Activated CD4-positive, CD25-positive, alpha-beta regulatory T cell treated with anti-CD3 and anti-CD28 coated beads, Interleukin-2, amount 50 U/mL, for 72 hours (primary cell): ENCODE measurements around the gene POLE4.
A peak's percentile ranks its signal among the peaks of the same experiment; 100 is the strongest.

ENCODE experiments used
- DNase-seq: peaks from one replicate; pipeline ENCODE4 v3.0.0; 2021

The POLE4 gene

DNA sequence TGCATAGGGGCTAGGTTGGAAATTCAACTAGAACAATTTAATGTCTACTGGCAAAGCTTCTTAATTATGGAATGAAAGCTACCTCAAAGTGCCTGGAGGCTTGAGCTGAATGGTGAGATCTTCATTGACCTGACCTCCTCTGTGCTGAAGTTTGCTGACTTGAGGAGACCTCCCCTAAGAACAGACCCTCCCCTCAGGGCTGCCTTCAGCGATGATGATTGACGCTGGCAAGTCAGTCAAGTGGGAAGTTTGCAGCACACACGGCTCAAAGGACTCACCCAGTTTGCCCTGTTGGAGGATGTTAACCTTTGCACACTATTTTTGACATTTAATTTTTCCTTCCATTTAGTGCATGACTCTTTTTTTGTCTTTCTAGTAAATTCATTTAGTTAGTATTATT lies 17.2 kb upstream of the POLE4 start:
- no peak for DNase-seq

DNA sequence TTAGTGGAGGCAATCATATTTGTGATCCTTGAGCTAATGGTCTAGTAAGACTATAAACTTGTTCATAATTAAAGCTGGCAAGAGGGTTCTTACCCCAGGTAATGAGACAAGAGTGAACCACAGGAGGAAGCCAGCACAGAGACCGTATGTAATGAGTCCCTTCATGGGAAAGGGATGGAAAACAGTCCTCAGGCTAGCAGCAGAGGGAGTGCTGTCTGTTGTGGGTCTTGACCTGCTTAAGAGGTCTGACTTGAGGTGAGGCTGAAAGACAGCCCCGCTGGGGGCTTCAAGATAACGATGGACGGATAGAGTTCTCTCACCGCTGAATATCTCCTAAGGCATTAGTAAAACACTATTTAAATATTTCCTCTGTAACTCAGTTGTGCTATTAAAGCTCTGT lies 16.2 kb upstream of the POLE4 start:
- DNase-seq = no peak

DNA sequence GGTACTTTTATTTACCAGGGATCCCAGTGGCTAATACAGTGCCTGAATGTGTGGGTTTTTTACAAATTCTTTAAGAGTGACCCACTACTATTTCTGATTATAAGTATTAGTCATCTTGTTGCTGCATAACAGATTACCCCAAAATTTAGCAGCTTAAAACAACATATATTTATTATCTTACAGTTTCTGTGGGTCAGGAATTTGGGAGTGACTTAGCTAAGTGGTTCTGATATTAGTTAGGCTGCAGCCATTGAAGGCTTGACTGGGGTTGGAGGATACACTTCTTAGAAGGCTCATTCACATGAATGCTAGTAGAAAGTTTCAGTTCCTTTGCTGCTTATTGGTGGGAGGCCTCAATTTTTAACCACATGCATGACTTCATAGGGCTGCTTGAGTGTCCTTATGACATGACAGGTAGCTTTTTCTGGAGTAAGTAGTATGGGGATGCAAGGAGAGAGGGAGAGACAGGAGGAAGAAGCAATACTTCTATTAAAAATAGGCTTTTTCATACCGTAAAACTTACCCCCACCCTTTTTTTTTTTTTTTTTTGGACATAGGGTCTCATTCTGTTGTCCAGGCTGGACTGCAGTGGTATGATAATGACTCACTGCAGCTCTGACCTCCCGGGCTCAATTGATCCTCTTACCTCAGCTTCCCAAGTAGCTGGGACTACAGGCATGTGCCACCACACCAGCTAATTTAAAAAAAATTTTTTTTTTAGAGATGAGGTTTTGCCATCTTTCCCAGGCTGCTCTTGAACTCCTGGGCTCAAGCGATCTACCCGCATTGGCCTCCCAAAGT lies 13.3 kb upstream of the POLE4 start:
- no peak for DNase-seq

DNA sequence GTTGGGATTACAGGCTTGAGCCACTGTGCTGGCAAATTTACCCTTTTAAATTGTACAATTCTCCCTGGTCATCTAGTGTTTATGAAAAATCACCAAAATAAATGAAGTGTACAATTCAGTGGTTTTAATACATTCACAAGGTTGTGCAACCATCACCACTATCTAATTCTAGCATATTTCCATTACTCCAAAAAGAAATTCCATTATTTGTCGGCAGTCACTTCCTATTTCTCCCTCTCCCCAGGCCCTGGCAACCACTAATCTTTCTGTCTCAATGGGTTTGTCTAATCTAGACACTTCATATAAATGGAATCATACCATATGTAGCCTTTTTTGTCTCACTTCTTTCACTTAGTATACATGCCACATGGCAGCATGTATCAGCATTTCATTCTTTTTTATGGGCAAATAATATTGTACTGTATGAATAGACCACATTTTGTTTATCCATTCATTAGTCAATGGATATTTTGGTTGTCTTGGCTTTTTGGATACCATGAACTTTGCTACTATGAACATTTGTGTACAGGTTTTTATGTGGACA lies 12.6 kb upstream of the POLE4 start:
- DNase-seq = no peak

DNA sequence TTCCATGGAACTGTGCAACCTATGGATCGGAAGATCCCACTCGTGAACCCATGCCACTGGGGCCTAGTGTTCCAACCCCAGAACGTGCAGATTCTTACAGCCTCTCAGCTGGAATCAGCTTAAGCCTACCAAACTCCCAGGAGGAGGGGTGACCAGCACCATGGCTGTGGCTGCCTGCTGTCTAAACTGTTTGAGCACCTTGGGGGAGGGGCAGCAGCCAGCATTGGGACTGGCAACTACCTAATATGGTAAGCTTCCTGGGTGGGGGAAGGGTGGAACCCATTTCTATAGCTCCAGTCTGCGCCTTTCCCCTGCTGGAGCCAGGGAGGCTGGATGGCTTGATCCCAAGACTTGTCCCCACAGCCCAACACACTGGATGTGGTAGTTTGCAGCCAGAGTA lies 10.7 kb upstream of the POLE4 start:
- DNase-seq = no peak

DNA sequence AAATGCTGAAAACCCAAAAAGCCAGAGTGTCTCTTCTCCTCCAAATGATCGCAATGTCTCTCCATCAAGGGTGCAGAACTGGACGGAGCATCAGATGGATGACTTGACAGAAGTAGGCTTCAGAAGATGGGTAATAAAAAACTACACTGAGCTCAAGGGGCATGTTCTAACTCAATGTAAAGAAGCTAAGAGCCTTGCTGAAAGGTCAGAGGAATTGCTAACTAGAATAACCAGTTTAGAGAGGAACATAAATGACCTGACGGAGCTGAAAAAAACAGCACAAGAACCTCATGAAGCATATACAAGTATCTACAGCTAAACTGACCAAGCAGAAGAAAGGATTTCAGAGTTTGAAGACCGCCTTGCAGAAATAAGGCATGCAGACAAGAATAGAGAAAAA lies 9.7 kb upstream of the POLE4 start:
- no peak for DNase-seq

DNA sequence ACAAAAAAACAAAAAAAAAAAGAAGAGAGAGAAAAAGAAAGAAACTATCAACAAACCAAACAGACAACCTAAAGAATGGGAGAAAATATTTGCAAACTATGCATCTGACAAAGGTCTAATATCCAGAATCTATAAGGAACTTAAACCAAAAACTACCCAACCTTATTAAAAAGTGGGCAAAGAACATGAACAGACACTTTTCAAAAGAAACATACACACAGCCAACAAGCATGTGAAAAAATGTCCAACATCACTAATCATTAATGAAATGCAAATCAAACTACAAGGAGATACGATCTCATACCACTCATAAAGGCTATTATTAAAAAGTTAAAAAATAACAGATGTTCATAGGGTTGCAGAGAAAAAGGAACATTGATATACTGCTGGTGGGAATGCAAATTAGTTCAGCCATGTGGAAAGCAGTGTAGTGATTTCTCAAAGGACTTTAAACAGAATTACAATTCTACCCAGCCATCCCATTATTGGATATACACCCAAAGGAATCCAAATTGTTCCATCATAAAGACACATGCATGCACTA lies 7.2 kb upstream of the POLE4 start:
- DNase-seq = no peak

DNA sequence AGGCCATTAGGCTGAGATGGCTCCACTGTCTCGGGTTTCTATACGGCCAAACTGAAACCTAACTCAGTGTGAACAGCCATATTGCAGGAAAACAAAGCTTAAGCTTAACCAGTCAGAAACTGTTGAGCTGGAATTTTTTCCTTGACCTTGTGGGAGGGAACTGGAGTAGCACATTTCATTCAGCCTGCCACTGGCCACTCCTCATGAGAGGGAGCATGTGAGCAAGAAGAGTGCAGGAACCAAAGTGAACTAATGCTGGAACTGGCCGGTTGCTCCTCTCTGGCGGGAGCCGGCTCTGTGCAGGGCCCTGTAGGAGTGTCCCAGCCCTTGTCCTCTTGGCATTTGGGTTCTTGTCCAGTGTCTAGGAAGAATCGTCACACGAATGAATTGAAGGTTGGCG lies 5.9 kb upstream of the POLE4 start:
- DNase-seq = no peak

DNA sequence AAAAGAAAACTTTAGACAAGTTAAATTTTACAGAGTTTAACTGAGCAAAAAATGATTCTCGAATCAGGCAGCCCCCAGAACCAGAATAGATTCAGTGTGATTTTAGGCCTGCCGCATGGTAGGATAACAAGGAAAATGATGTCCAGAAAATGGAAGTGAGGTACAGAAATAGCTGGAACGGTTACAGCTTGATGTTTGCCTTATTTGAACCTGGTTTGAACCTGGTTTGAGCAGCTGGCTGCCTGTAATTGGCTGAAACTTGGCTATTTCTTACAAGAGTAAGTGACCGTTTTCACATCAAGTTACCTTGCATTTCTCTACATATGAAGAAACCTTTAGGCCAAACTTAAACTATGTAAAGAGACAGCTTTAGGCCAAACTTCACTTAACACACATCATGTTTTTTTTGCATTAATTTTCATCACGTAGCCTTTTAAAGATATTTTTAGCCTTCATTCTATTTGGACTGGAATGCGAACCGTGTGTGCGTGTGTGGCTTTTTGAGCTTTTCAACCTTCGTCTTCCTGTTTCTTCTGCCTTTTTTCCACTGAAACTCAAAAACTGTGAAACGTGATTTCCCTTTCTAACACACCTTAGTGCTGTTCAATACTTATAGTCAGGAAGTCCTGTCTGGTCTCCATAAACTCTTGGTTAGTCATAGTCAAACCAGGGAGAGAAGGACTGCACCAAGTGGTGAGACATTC lies 4.5 kb upstream of the POLE4 start:
- no peak for DNase-seq

DNA sequence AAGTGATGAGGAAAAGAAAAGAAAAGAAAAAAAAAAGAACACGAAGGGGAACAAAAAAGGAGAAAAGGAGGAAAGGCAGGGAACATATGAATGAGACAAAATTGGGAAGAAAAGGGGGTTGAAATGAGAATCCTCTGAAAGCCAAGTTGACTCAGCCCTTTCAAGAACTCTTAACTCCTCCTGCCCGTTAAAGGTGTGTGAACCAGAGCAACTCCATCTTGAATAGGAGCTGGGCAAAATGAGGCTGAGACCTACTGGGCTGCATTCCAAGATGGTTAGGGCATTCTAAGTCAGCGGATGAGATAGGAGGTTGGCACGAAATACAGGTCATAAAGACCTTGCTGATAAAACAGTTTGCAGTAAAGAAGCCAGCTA lies 4.0 kb upstream of the POLE4 start:
- no peak for DNase-seq

DNA sequence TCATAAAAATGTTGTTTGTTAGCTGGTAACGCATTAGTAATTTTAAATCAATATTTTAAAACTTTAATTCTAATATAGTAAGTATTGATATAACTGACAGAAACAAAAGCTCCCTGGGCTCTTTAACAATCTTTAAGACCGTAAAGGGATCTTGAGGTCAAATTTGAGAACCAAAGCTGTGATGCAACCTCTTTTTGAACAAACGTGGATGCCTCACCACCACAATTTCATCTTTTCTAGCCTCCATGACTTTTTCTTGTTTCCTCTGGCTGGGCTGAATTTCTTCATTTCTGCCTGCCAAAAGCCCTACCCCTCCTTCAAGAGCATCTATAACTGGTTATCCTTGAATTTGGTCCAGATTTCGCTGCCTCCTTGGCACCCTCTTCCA lies 563 bp upstream of the POLE4 start:
- no peak for DNase-seq

DNA sequence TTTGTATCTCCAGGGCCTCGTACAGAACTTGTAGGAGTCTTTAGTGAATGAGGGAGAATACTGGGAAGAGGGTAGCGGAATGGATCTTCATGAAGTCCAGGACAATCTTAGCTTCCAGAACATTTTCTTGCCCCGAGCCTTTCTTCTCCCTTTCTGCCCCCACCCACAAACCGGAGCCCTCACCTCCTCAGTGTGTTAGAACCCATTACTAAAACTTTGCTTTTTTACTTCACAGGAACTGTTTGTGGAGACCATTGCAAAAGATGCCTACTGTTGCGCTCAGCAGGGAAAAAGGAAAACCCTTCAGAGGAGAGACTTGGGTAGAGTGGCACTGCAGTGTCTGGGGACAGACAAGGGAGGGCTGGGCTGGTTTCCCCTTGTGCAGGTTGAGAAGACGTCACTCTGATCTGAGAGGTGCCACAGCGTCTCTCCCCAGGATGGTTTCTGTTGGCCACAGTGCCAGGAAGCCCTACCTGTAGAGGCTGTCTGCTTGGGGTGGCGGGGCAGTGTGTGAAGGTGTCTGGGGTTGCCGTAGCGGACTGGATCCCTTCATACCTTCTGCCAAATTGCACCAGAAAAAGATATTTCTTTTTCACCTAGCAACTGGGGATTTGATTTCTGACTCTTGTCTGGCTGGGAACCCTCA lies 786 bp downstream of the POLE4 start:
- peak; percentile 34 for DNase-seq

DNA sequence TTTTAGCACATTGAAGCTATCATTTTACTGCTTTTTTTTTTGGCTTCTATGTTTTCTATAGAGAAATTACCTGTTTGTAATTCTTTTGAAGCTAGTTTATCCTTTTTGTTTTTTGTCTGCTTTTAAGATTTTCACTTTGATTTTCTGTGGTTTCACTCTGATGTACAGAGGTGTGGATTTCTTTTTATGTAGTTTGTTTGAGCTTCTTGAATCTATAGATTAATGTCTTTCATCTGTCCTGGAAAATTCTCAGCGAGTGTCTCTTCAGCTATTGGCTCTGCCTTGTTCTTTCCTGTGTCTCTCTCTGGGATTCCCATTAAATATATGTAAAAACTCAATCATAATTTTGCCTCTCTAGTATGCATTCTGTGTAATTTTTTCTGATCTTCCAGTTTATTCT lies 8.4 kb downstream of the POLE4 start:
- DNase-seq = no peak

DNA sequence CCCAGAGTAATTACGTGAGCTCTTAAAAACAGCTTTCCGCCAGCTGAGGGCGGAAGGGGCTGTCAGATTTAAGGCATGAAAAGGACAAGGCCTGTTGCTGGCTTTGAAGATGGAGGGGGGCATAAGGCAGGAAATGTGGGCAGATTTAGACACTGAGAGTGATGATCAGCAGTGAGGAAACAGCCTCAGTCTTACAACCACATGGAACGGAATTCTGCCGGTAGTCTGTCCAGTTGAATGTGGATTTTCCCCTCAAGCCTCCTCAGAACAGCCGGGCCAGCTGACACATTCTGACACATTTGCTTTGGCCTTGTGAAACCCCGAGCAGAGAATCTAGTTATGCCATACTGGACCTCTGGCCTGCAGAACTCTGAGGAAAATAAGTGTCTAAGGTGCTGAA lies 16.6 kb downstream of the POLE4 start:
- no peak for DNase-seq

DNA sequence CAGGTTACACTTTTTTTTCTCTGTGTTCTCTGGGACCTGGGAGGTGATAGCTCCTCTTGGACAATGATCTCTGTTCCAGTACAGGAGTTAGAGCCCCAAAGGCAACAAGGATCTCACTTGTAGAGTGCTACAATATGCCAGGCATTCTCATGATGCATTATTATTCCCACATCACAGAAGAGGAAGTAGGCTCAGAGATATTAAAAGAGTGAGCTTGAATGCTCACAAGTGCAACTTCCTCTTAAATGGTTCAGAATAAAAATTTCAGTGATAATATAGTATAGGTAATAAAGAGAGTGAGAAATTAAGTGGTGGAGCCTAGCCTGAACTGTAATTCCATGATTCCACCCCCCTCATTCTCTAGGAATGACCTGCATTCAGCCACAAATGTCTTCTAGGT lies 21.4 kb downstream of the POLE4 start:
- no peak for DNase-seq

DNA sequence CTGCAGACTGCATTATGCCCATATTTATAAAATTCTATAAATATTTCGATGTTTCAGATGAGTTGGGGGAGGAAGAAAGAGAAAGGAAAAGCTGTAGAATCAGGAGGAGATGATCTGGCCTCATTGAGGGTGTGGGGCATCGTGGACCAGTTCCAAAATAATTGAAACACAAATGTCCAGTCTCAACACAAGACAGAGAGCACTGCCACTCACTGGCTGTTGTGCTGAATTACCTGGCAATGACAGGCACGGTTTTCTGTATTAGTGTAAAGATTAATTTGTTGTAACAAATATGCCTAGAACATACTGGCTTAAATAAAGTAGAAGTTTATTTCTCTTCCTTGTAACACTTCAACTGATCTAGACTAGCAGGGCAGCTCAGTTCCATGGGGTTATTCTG lies 24.1 kb downstream of the POLE4 start:
- no peak for DNase-seq

DNA sequence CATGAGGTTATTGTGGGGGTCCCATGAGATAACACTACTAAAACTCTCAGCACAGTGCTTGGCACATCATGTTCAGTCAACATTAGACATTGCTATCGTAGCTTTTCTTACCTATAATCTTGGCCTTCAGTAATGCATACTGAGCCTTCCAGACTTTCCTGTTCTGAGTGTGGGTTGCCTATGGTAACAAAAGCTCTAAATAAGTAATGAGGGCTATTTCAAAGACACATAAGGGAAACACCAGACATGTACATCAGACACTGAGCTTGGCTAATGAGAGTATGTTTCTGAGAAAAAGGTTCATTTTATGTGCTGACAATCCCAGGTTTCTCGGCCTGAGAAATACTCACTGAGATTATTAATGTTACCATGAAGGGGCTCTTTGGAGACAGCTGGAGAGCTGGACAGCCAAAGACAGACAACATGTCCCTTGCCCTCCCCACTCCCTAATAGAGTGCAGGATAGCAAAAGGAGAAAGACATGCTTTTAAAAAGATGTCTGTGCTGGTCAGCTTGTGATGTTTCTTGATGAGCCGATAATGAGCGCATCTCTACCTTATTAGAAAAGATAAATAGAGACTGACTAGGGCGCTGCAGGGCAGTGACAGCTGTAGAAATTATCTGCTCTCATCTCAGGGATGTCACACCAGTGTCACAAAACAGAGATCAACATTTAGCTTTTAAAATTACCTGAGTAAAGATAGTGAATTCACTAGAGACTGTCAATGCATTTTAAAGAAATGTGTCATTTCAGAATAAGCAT lies 25.4 kb downstream of the POLE4 start:
- no peak for DNase-seq

DNA sequence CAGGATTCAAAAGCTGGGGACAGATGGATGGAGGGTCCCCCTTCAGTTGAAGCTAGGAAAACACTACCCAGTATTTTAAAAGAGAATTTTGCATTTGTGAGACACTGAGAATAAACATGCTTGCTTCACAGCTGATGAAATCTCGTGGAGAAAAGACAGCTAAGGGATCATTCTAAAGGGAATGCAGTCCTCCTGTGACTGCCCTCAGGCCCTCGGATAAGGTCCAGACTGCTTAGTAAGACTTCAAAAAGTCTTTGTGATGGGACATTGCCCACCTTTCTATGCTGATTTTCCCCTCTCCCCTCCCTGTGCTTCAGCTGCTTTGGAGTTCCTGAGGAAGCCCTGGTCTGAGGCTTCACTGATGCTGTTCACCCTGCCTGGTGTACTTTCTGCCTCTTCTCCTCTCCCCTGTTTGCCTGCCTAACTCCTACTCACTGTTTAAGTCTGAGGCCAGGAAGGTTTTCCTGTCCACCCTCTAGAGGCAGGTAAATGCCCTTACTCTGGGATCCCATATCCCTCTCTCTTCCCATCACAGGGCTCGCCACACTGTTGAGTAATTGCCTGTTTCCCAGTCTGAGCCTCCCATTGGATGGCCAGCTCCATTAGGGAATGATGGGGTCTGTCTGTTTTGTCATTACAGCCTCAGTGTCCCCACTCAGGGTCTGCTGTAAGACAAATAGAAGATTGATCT lies 26.6 kb downstream of the POLE4 start:
- no peak for DNase-seq

DNA sequence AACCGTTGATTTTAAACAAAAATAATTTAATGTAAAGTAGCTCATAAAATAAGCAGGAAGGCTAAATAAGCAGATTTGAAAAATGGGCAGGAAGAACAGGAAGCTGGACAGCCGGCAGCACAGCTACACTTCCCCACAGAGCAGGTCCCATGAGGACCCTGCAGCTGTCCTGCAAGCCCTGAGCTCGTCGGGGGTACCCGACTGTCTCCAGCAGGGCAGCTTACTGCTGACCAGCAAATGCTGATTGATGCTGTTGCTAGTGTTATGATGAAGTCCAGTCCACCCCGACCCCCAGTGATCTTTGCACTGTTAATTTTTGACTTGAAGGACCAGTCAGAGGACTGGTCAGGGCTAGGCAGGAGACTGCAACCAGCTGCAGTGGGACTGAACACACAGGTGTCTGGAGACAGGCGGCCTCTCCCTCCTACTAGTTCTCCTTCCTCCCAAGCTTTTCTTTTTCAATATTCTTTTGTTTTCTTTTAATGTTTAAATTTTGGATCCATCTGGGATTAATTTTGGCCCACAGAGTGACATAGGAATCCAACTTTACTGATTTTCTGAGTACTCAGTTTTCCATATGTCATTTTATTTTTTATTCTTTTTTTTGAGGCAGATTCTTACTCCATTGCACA lies 27.7 kb downstream of the POLE4 start:
- DNase-seq = no peak

DNA sequence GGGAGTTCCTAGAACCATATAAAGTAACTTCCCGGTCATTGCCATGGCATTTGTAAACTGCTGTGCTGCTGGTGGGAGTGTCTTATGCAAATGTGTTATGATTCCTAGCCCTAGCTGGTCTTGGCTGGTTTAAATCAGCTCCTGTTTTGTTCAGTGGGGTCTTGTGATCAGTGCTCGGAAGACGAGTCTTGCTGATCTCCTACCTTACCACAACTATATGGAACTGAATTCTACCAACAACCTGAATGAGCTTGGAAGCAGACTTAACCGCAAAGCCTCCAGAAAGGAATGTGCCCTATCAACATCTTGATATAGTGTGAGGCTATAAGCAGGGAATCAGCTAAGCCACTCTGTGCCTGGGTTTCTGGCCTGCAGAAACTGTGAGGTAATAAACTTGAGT lies 33.5 kb downstream of the POLE4 start:
- no peak for DNase-seq

DNA sequence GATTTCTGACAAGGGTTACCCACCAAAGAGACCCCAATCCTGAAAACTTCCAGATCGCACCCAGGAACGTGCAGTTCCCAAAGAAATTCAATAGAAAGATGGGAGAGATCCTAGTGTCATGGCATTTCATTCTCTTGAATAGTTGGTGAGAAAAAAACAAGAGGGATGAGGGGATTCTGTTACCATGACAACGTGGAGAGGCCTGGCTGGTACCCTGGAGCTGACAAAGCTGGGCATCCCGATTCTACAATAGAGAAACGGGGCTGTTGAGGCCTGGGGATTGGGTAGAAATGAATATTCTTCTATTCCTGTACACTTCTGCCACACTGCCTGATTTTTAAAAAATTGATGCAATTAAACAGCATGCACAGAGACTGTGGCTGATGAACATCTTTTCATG lies 41.0 kb downstream of the POLE4 start:
- no peak for DNase-seq

DNA sequence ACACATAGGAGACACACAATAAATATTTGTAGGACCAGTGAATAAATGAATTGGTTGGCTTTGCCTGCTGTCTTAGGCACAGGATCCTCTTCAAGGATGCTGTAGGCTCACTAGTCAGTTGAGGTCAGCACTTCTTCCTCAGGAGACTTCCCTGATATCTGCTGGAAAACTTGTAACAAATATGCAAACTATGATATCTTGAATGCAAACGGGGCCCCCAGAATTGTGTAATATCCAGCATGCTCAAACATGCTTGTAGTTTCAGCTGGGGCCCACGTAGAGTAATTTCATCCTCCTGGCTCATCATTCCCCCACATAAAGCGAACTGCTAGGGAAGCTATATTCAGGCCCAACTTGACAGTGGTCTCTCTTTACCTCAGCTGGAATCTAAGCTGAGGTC lies 43.6 kb downstream of the POLE4 start:
- DNase-seq = no peak
